Prostate gland (tissue), 2 donors: ENCODE measurements around the gene ABHD10.
A peak's percentile ranks its signal among the peaks of the same experiment; 100 is the strongest.

Experiments used
- POLR2AphosphoS5 ChIP-seq: sonication (generic); formaldehyde crosslinking; IDR thresholded peaks from one replicate; pipeline ENCODE4 v1.6.1; 2017; ENCODE audit warnings: antibody characterized with exemption
- TF ChIP-seq, protein P1 (sequence below), 4 experiments: fragments of 200-600 bp in 2 of 4; fragments of 450-650 bp in 2 of 4; sonication (generic) in 2 of 4; IDR thresholded peaks; 1 replicate in 3 of 4; 2 replicates in 1 of 4; pipeline ENCODE4 v1.5.1; 2016 to 2019; ENCODE audit warnings: antibody characterized with exemption in 4 of 4, mild to moderate bottlenecking in 2 of 4, moderate library complexity in 2 of 4

GRCh38 chr3:111989061-111989678 lies 10.3 kb downstream of the ABHD10 start:
- TF ChIP-seq, protein P1, sequence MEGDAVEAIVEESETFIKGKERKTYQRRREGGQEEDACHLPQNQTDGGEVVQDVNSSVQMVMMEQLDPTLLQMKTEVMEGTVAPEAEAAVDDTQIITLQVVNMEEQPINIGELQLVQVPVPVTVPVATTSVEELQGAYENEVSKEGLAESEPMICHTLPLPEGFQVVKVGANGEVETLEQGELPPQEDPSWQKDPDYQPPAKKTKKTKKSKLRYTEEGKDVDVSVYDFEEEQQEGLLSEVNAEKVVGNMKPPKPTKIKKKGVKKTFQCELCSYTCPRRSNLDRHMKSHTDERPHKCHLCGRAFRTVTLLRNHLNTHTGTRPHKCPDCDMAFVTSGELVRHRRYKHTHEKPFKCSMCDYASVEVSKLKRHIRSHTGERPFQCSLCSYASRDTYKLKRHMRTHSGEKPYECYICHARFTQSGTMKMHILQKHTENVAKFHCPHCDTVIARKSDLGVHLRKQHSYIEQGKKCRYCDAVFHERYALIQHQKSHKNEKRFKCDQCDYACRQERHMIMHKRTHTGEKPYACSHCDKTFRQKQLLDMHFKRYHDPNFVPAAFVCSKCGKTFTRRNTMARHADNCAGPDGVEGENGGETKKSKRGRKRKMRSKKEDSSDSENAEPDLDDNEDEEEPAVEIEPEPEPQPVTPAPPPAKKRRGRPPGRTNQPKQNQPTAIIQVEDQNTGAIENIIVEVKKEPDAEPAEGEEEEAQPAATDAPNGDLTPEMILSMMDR (IDR thresholded peaks at IDR 0.05): peak in 3 of 4 experiments; percentile 41 to 75 (median 56)
- TF ChIP-seq POLR2AphosphoS5: peak; percentile 15
